ENCODE measurements around the gene DGKB.

The DGKB gene

GRCh38 chr7:14374336-14374735, 528.2 kb downstream of the DGKB start:
- Histone ChIP-seq H3K79me1 (replicated peaks; ENCODE audit: low read length, poor library complexity, severe bottlenecking) (no peaks in the 10 kb centered on the region), H3K4me1 (ENCODE audit: control insufficient read depth, insufficient read depth, low read depth, low read length) (no peaks in the 10 kb centered on the region), H3K27me3 (ENCODE audit: control insufficient read depth in 1 of 2, insufficient read depth in 1 of 2, low read length in 2 of 2) (no peaks in the 10 kb centered on the region), H3K4me3 (ENCODE audit: insufficient read depth in 1 of 2, low read depth in 1 of 2, low read length in 2 of 2) (no peak overlapping the region), H3K9me3 (ENCODE audit: control insufficient read depth, low read length) (no peaks in the 10 kb centered on the region), H2AFZ (ENCODE audit: low read depth, low read length) (no peak overlapping the region), H3K18ac (ENCODE audit: low read depth in 1 of 2, low read length in 2 of 2) (no peak overlapping the region), H4K91ac (ENCODE audit: low read length) (no peak overlapping the region), H2AK5ac (ENCODE audit: low read length, severe bottlenecking) (no peak overlapping the region), H4K8ac (ENCODE audit: low read length) (no peak overlapping the region), H3K36me3 (ENCODE audit: control insufficient read depth in 1 of 2, insufficient read depth in 2 of 2, low read depth in 1 of 2, low read length in 2 of 2) (no peaks in the 10 kb centered on the region), H2BK5ac (ENCODE audit: low read depth, low read length, poor library complexity, severe bottlenecking) (no peak overlapping the region), H3K27ac (ENCODE audit: low read length, poor library complexity, severe bottlenecking) (no peak overlapping the region), H3K23ac (ENCODE audit: low read length in 2 of 2) (no peak overlapping the region), H2BK15ac (ENCODE audit: low read depth, poor library complexity, severe bottlenecking) (no peak overlapping the region), H2BK12ac (ENCODE audit: low read length in 2 of 2) (no peak overlapping the region), H3K9ac (ENCODE audit: low read length) (no peak overlapping the region), H3K4me2 (ENCODE audit: low read length, poor library complexity, severe bottlenecking) (no peak overlapping the region), H3K14ac (ENCODE audit: low read length in 2 of 2) (no peak overlapping the region), H3K4ac (ENCODE audit: low read depth in 1 of 2, low read length in 2 of 2) (no peak overlapping the region), H2BK120ac (ENCODE audit: low read depth, low read length) (no peak overlapping the region)
- 94% methylated on average over 4 of the region's 4 CpGs for WGBS
- DNase-seq: no peak

GRCh38 chr7:14368285-14368684, 534.3 kb downstream of the DGKB start:
- no peaks in the 10 kb centered on the region for H3K9me3 ChIP-seq (ENCODE audit: control insufficient read depth, low read length)
- H3K4me3 ChIP-seq (ENCODE audit: insufficient read depth in 1 of 2, low read depth in 1 of 2, low read length in 2 of 2): no peak overlapping the region
- no peak overlapping the region for H3K23ac ChIP-seq (ENCODE audit: low read length in 2 of 2)
- no peak for DNase-seq
- no peak overlapping the region for H3K18ac ChIP-seq (ENCODE audit: low read depth in 1 of 2, low read length in 2 of 2)
- no peak overlapping the region for H2BK12ac ChIP-seq (ENCODE audit: low read length in 2 of 2)
- H2AFZ ChIP-seq (ENCODE audit: low read depth, low read length): no peak overlapping the region
- H2BK120ac ChIP-seq (ENCODE audit: low read depth, low read length): no peak overlapping the region
- no peak overlapping the region for H3K9ac ChIP-seq (ENCODE audit: low read length)
- H3K79me1 ChIP-seq (replicated peaks; ENCODE audit: low read length, poor library complexity, severe bottlenecking): no peaks in the 10 kb centered on the region
- no peak overlapping the region for H3K14ac ChIP-seq (ENCODE audit: low read length in 2 of 2)
- WGBS: 78% methylated on average over 1 of the region's 3 CpGs
- no peak overlapping the region for H2BK15ac ChIP-seq (ENCODE audit: low read depth, poor library complexity, severe bottlenecking)
- H3K4me1 ChIP-seq (ENCODE audit: control insufficient read depth, insufficient read depth, low read depth, low read length): no peaks in the 10 kb centered on the region
- no peak overlapping the region for H3K4me2 ChIP-seq (ENCODE audit: low read length, poor library complexity, severe bottlenecking)
- H2AK5ac ChIP-seq (ENCODE audit: low read length, severe bottlenecking): no peak overlapping the region
- no peak overlapping the region for H4K8ac ChIP-seq (ENCODE audit: low read length)
- H3K4ac ChIP-seq (ENCODE audit: low read depth in 1 of 2, low read length in 2 of 2): no peak overlapping the region
- H3K36me3 ChIP-seq (ENCODE audit: control insufficient read depth in 1 of 2, insufficient read depth in 2 of 2, low read depth in 1 of 2, low read length in 2 of 2): no peaks in the 10 kb centered on the region
- H3K27ac ChIP-seq (ENCODE audit: low read length, poor library complexity, severe bottlenecking): no peak overlapping the region
- H2BK5ac ChIP-seq (ENCODE audit: low read depth, low read length, poor library complexity, severe bottlenecking): no peak overlapping the region
- no peak overlapping the region for H4K91ac ChIP-seq (ENCODE audit: low read length)
- H3K27me3 ChIP-seq (ENCODE audit: control insufficient read depth in 1 of 2, insufficient read depth in 1 of 2, low read length in 2 of 2): no peaks in the 10 kb centered on the region

- Histone ChIP-seq H3K27ac (ENCODE audit: low read length, poor library complexity, severe bottlenecking) (no peak overlapping the region), H3K14ac (ENCODE audit: low read length in 2 of 2) (no peak overlapping the region), H3K9ac (ENCODE audit: low read length) (peak overlapping the region; percentile 23), H3K36me3 (ENCODE audit: control insufficient read depth in 1 of 2, insufficient read depth in 2 of 2, low read depth in 1 of 2, low read length in 2 of 2) (no peaks in the 10 kb centered on the region), H2BK5ac (ENCODE audit: low read depth, low read length, poor library complexity, severe bottlenecking) (no peak overlapping the region), H3K9me3 (ENCODE audit: control insufficient read depth, low read length) (no peaks in the 10 kb centered on the region), H2BK12ac (ENCODE audit: low read length in 2 of 2) (no peak overlapping the region), H4K91ac (ENCODE audit: low read length) (no peak overlapping the region), H2BK15ac (ENCODE audit: low read depth, poor library complexity, severe bottlenecking) (no peak overlapping the region), H3K23ac (ENCODE audit: low read length in 2 of 2) (no peak overlapping the region), H3K4me3 (ENCODE audit: insufficient read depth in 1 of 2, low read depth in 1 of 2, low read length in 2 of 2) (no peak overlapping the region), H3K18ac (ENCODE audit: low read depth in 1 of 2, low read length in 2 of 2) (no peak overlapping the region), H4K8ac (ENCODE audit: low read length) (no peak overlapping the region), H3K79me1 (replicated peaks; ENCODE audit: low read length, poor library complexity, severe bottlenecking) (no peaks in the 10 kb centered on the region), H3K4ac (ENCODE audit: low read depth in 1 of 2, low read length in 2 of 2) (no peak overlapping the region), H3K27me3 (ENCODE audit: control insufficient read depth in 1 of 2, insufficient read depth in 1 of 2, low read length in 2 of 2) (no peaks in the 10 kb centered on the region), H2AK5ac (ENCODE audit: low read length, severe bottlenecking) (no peak overlapping the region), H2BK120ac (ENCODE audit: low read depth, low read length) (no peak overlapping the region), H3K4me2 (ENCODE audit: low read length, poor library complexity, severe bottlenecking) (no peak overlapping the region), H3K4me1 (ENCODE audit: control insufficient read depth, insufficient read depth, low read depth, low read length) (no peaks in the 10 kb centered on the region), H2AFZ (ENCODE audit: low read depth, low read length) (no peak overlapping the region)
- 70% methylated on average over 3 of the region's 4 CpGs for WGBS
- DNase-seq: no peak
Measured at GRCh38 chr7:14351167-14351566, 551.4 kb downstream of the DGKB start.

GRCh38 chr7:14341200-14341775, 561.3 kb downstream of the DGKB start:
- no peak overlapping the region for H3K14ac ChIP-seq (ENCODE audit: low read length in 2 of 2)
- no peak for DNase-seq
- 75% methylated on average over 4 of the region's 4 CpGs for WGBS
- no peak overlapping the region for H2AK5ac ChIP-seq (ENCODE audit: low read length, severe bottlenecking)
- no peak overlapping the region for H3K18ac ChIP-seq (ENCODE audit: low read depth in 1 of 2, low read length in 2 of 2)
- H2AFZ ChIP-seq (ENCODE audit: low read depth, low read length): no peak overlapping the region
- no peak overlapping the region for H3K4me2 ChIP-seq (ENCODE audit: low read length, poor library complexity, severe bottlenecking)
- H3K27me3 ChIP-seq (ENCODE audit: control insufficient read depth in 1 of 2, insufficient read depth in 1 of 2, low read length in 2 of 2): no peaks in the 10 kb centered on the region
- no peak overlapping the region for H3K4ac ChIP-seq (ENCODE audit: low read depth in 1 of 2, low read length in 2 of 2)
- no peak overlapping the region for H3K9ac ChIP-seq (ENCODE audit: low read length)
- H2BK5ac ChIP-seq (ENCODE audit: low read depth, low read length, poor library complexity, severe bottlenecking): no peak overlapping the region
- no peaks in the 10 kb centered on the region for H3K36me3 ChIP-seq (ENCODE audit: control insufficient read depth in 1 of 2, insufficient read depth in 2 of 2, low read depth in 1 of 2, low read length in 2 of 2)
- no peak overlapping the region for H3K27ac ChIP-seq (ENCODE audit: low read length, poor library complexity, severe bottlenecking)
- no peak overlapping the region for H3K23ac ChIP-seq (ENCODE audit: low read length in 2 of 2)
- no peaks in the 10 kb centered on the region for H3K79me1 ChIP-seq (replicated peaks; ENCODE audit: low read length, poor library complexity, severe bottlenecking)
- no peak overlapping the region for H2BK15ac ChIP-seq (ENCODE audit: low read depth, poor library complexity, severe bottlenecking)
- no peaks in the 10 kb centered on the region for H3K4me1 ChIP-seq (ENCODE audit: control insufficient read depth, insufficient read depth, low read depth, low read length)
- H3K9me3 ChIP-seq (ENCODE audit: control insufficient read depth, low read length): no peaks in the 10 kb centered on the region
- no peak overlapping the region for H4K8ac ChIP-seq (ENCODE audit: low read length)
- H4K91ac ChIP-seq (ENCODE audit: low read length): no peak overlapping the region
- no peak overlapping the region for H2BK120ac ChIP-seq (ENCODE audit: low read depth, low read length)
- no peak overlapping the region for H2BK12ac ChIP-seq (ENCODE audit: low read length in 2 of 2)
- H3K4me3 ChIP-seq (ENCODE audit: insufficient read depth in 1 of 2, low read depth in 1 of 2, low read length in 2 of 2): no peak overlapping the region
